GM21360 (cell line): ENCODE measurements around the gene MASP2.
A peak's percentile ranks its signal among the peaks of the same experiment; 100 is the strongest.
"Not testable (repeated sequence)": the region's sequence is repeated elsewhere in the genome, so short reads cannot be mapped to it uniquely, and the experiment has no call there.

Source experiments
- ATAC-seq: cut with Tn5 transposase; IDR thresholded peaks from one replicate; pipeline ENCODE4 v1.9.1; 2021; ENCODE audit warnings: mild to moderate bottlenecking, moderate library complexity; ENCODE audit not compliant: unreplicated experiment

MASP2 gene

DNA sequence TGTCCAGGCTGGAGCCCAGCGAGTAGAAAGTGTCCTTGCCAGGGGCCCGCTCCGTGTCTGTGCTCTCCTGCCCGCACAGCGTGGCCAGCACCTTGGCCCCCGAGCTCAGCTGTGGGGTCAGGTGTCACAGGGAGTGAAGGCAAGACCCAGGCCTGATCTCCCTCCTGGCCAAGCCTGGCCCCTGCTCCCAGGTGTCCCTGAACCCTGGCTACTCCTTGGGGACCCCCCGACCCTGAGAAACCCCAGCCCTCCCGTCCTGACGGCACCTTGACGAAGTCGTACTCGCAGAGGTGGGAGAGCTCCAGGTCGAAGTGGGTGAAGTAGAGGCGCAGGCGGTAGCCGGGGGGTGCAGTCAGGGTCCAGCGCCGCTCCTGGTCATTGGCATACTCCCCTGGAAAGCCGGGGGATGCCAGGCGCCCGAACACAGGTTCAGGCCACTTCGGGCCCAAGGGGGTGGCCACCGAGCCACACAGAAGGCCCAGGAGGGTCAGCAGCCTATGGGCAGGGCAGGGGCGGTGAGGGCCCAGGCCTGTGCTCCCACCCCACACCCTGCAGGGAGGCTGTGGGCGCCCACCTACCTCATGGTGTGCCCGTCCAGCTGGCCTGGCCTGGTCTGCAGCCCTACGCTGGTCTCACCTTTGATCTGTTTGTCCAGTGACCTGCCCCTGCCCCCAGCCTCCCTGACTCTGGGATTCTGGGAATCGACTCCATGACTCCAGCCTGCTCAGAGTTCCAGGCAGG lies at the start of gene MASP2:
MASP2 (minus strand) TSS at position 615 of the 741 bp plus-strand sequence; CDS start at position 583, 32 bp downstream.
- ATAC-seq: no peak

GRCh38 chr1:11083784-11084183 lies 36.7 kb upstream of the MASP2 start:
- ATAC-seq: not testable (repeated sequence)

- no peak for ATAC-seq
These were observed 33.9 kb upstream of the MASP2 start for GRCh38 chr1:11080931-11081330.

GRCh38 chr1:11078631-11079030 lies 31.6 kb upstream of the MASP2 start:
- ATAC-seq: no peak

GRCh38 chr1:11073398-11073797 lies 26.4 kb upstream of the MASP2 start:
- not testable (repeated sequence) for ATAC-seq

GRCh38 chr1:11072216-11072917 lies 25.3 kb upstream of the MASP2 start:
- no peak for ATAC-seq

GRCh38 chr1:11071463-11072215 lies 24.6 kb upstream of the MASP2 start:
- ATAC-seq: no peak

DNA sequence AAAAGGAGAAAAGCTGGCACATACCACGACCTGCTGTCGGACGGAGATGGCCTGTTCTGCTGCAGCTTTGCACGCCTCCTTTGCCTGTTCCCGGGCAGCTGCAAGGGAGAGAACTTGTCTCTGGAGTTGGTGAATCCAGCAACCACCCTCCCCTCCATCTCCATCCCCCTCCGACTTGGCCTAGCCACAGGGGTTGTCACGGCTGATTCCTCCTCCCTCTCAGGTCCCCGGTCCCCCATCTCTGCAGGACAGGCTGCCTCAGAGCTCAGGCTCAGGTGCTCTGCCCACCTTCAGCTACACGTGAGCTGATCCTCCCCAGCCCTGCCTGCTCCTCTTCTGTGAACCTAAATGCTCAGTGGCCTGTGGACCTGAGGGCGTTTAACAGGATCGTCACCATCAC lies 23.8 kb upstream of the MASP2 start:
- no peak for ATAC-seq

DNA sequence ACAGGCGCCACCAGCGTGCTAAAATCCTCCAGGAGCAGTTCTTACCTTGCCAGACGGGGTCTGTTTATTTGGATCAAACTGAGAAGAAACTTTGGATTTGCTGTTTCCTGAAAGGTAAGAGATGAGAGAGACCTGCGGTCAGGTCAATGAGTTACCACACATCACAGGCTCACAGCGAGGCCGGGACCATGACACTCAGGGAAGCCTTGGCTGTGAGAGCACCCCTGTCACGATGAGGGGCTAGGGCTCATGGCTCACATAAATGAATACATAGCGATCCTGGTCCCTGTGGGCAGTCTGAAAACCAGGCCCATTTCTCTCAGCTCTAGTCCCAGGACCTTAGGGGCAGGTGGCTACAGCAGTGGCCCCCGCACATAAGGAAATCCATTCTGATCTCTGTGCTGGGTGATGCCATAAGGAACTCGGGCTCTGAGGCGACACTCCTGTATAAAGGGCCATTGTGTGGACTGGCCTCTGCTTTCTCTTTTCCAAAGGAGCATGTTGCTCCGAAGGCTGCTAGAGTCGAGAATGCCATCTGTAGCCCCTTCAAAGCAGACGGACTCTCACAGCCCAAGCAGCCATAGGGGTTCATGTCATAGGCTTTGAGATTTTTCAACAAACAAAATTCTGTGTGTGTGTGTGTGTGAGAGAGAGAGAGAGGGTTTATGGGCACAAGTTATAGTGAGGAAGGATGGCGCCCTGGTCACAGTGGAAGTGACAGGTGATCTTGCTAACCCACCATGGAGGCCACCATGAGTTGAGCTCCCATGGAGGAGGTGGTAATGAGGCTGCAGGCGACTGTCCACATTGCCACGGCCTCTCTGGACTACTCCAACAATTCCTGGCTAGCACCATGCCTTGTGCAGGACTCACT lies 21.8 kb upstream of the MASP2 start:
- ATAC-seq: no peak

GRCh38 chr1:11067716-11068599 lies 20.9 kb upstream of the MASP2 start:
- ATAC-seq: no peak

DNA sequence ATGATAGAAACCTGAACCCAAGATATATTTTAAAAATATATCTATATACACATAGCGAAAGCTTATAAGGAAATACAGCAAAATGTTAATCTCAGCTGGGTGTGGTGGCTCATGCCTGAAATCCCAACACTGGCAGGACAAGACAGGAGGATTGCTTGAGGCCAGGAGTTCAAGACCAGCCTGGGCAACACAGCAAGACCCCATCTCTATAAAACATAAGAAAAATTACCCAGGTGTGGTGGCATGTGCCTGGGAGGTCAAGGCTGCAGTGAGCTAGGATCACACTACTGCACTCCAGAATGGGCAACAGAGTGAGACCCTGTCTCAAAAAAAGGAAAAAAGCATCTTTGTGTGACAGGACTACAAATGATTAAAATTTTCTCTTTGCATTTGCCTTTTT lies 18.8 kb upstream of the MASP2 start:
- no peak for ATAC-seq

GRCh38 chr1:11064942-11065341 lies 17.9 kb upstream of the MASP2 start:
- no peak for ATAC-seq

DNA sequence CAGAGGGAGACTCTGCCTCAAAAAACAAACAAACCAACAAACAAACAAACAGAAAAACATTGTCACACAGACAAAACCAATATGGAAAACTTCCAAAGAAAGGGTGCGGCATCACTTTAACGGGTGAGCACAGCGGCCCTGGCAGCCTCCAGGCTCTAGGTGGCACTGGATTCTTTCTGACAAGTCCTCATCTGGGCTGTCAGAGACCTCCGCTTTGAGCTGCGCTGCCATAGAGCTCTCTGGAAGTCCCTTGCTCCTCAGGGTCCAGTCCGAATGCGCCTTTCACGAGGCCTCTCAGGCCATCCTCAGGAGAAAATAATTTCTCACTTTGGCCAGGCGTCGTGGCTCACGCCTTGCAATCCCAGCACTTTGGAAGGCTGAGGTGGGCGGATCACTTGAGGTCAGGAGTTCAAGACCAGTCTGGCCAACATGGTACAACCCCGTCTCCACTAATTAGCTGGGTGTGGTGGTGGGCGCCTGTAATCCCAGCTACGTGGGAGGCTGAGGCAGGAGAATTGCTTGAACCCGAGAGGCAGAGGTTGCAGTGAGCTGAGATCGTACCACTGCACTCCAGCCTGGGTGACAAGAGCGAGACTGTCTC lies 17.0 kb upstream of the MASP2 start:
- not testable (repeated sequence) for ATAC-seq

- no peak for ATAC-seq
These were observed 15.9 kb upstream of the MASP2 start for GRCh38 chr1:11062965-11063401.

- ATAC-seq: no peak
These were observed 14.8 kb upstream of the MASP2 start for GRCh38 chr1:11061652-11062365.

- ATAC-seq: peak; percentile 86
These were observed 13.2 kb upstream of the MASP2 start, which contains the start of gene SRM for GRCh38 chr1:11059968-11060830. SRM (minus strand) TSS chr1:11060018; CDS start chr1:11059943, 75 bp downstream.

DNA sequence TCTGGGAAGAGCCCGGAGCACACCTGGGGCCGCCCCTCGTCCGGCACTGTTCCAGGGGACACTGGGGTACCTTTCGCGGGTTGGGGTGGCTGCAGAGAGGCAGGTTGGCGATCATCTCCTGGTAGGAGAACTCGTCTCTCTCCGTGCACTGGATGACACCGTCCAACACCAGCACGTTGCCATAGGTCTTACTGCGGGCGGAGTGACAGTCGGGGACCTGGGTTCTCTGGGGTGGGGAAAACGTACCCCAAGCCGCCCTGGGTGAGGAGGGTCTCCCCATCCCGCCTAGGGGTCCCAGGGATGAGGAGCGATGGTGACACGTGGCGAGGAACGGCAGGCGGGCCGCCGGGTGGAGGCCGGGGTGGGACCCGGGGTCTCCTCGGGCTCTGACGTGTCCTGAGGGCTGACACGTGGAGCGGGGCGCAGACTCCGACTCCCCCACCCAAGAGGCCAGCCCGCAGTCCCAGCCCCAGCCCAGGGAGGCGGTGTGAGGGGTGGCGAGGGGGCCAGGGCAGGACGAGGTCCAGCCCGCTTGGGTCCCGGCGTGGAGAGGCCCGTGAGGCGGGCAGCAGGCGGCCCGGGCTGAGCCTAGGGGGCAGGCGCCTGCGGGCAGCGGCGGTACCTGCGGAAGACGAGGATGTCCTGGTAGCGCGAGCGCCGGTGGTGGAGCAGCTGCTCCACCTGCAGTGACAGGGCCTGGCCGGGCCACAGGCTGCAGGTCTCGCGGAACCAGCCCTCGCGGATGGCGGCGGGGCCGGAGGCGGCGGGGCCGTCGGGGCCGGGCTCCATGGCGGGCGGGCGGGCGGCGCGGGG lies 12.3 kb upstream of the MASP2 start:
- ATAC-seq: peak; percentile 17
